Measurements from ENCODE around the gene EXOSC1.

- TF ChIP-seq GATA2 (IDR thresholded peaks at IDR 0.05; ENCODE audit: low read depth, low read length) (no peak), GATA3 (IDR thresholded peaks at IDR 0.05; ENCODE audit: low read depth, low read length) (no peak)
These were observed 57.7 kb downstream of the EXOSC1 start for GRCh38 chr10:97388152-97388551.

Data from SH-SY5Y (cell line).